Subcutaneous abdominal adipose tissue (tissue), 5 donors: ENCODE measurements around the gene SOAT1.
"Not testable (repeated sequence)": the region's sequence is repeated elsewhere in the genome, so short reads cannot be mapped to it uniquely, and the experiment has no call there.

Source experiments
- H3K27ac ChIP-seq: one replicate; pipeline ENCODE4 v1.7.0; 2013; ENCODE audit warnings: low read depth, mild to moderate bottlenecking, inconsistent platforms, low read length, moderate library complexity
- H3K27me3 ChIP-seq, 5 donors: one replicate each; pipeline ENCODE4 v1.7.0; 2013; ENCODE audit warnings: low read length in 5 of 5, inconsistent platforms in 1 of 5; ENCODE audit not compliant: control insufficient read depth in 5 of 5, insufficient read depth in 4 of 5
- H3K36me3 ChIP-seq, 5 donors: one replicate each; pipeline ENCODE4 v1.7.0; 2013; ENCODE audit warnings: low read length in 5 of 5; ENCODE audit not compliant: control insufficient read depth in 5 of 5, insufficient read depth in 5 of 5
- H3K4me1 ChIP-seq, 5 donors: one replicate each; pipeline ENCODE4 v1.7.0; 2013; ENCODE audit warnings: low read length in 5 of 5, mild to moderate bottlenecking in 3 of 5, moderate library complexity in 1 of 5; ENCODE audit not compliant: control insufficient read depth in 5 of 5, insufficient read depth in 5 of 5
- H3K4me3 ChIP-seq, 5 donors: one replicate each; pipeline ENCODE4 v1.7.0; 2013; ENCODE audit warnings: low read length in 5 of 5, low read depth in 1 of 5
- H3K9ac ChIP-seq, 5 donors: one replicate each; pipeline ENCODE4 v1.7.0; 2013; ENCODE audit warnings: low read length in 5 of 5, mild to moderate bottlenecking in 4 of 5, moderate library complexity in 3 of 5
- H3K9me3 ChIP-seq, 5 donors: one replicate each; pipeline ENCODE4 v1.7.0; 2013; ENCODE audit warnings: low read length in 5 of 5; ENCODE audit not compliant: control insufficient read depth in 5 of 5
- donor health status: healthy.
- donor health status: healthy.
- donor health status: healthy.
- donor health status: healthy.
- donor health status: healthy.

SOAT1 gene

DNA sequence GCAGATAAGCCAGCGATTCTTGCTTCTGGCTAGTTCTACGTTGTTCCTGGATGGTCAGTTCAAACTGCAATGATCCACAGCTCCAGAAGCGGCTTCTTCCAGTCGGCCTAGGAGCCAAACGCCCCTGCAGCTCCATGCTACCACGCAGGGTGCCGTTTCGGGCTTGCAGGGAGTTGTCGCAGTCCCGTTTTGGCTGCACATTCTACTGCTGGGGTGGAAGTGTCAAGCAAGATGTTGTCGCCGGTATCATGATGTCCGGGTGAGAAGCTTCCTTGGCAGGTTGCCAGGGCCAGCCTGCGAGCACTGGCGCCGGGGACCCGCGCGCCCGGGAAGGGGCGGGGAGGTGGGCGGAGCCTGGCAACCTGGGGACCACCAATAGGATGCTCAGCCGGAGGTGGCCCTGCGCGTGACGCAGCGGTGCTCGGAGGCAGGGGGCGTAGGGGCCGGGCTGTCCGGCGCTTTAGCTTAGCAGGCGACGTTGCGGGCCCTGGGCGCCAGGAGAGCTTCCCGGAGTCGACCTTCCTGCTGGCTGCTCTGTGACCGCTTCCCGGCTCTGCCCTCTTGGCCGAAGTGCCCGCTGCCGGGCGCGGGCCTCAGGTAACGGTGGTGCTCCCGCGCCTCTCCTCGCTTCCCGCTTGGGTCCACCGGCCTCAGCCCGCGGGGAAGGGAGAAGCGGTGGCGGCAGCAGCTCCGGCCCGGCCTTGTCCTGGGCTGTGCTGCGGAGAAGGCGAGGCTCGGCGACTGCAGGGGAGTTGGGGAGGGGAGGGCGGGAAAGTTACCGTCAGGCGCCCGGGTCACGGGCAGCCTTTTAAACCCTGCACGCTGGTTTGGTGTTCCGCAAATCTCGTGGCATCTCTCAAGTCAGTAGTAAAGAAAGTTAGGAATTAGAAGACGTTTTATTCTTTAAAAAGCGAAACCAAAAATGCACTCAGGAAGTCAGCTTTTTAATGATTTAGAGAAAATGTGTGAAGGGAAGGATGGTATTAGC lies at the start of gene SOAT1:
SOAT1 (plus strand) TSS at position 458 of the 988 bp plus-strand sequence. CDS start 8,888 bp downstream, outside the sequence.
- H3K36me3 ChIP-seq: no peaks in the 10 kb centered on the region
- peaks cover 3 to 38% (median 16%) of the 10 kb centered on the region in 5 donors for H3K4me1 ChIP-seq
- H3K27me3 ChIP-seq: no peaks in the 10 kb centered on the region
- no peaks in the 10 kb centered on the region for H3K9me3 ChIP-seq
- H3K4me3 ChIP-seq: peak within 1 kb of the TSS; percentile 75 to 87 (median 81)
- peak within 1 kb of the TSS; percentile 84 for H3K27ac ChIP-seq
- H3K9ac ChIP-seq: peak within 1 kb of the TSS; percentile 77 to 89 (median 83)

DNA sequence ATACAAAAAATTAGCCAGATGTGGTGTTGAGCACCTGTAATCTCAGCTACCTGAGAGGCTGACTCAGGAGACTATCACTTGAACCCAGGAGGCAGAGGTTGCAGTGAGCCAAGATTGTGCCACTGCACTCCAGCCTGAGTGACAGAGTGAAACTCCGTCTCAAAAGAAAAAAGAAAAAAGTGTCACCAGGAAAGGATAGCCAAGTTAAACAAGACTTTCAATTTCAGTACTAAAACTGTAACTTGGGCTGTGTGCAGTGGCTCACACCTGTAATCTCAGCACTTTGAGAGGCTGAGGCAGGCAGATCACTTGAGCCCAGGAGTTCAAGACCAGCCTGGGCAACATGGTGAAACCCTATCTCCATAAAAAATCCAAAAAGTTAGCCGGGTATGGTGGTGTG lies 48.2 kb upstream of the SOAT1 start:
- H3K9ac ChIP-seq, H3K9me3 ChIP-seq, H3K27me3 ChIP-seq, H3K4me1 ChIP-seq, H3K27ac ChIP-seq, H3K36me3 ChIP-seq, H3K4me3 ChIP-seq: not testable (repeated sequence)

DNA sequence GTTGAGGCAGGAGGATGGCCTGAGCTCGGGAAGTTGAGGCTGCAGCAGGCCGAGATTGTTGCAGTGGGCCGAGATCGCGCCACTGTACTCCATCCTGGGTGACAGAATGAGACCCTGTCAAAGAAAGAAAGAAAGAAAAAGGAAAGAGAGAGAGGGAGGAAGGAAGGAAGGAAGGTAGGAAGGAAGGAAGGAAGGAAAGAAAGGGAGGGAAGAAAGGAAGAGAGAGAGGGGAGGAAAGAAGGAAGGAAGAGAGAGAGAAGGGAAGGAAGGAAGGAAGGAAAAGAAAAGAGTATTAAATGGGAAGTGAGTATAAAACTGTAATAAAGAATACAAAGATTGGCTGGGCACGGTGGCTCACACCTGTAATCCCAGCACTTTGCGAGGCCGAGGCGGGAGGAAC lies 45.7 kb upstream of the SOAT1 start:
- H3K4me1 ChIP-seq: peaks cover 0 to 7% (median 0%) of the 10 kb centered on the region in 5 donors
- no peaks in the 10 kb centered on the region for H3K36me3 ChIP-seq
- H3K9ac ChIP-seq: no peak overlapping the region
- H3K27me3 ChIP-seq: no peaks in the 10 kb centered on the region
- no peak overlapping the region for H3K4me3 ChIP-seq
- no peak overlapping the region for H3K27ac ChIP-seq
- H3K9me3 ChIP-seq: no peaks in the 10 kb centered on the region

DNA sequence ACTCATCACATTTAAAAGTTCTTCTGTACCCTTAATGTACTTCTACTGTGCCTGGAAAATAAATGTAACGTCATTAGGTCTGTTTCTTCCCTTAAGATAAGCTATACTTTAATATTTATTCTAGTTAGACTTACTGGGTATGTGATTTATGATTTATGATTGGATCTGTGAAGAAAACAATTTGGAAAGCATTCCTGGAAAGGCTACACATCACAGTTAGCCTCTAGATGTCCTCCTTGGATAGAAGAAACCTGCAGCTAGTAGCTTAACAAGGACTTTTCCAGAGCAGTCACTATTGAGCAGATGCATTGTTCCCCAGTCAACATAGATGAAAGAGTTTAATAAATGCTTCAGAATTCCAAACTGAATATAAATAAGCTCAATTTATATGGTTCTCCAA lies 41.9 kb upstream of the SOAT1 start:
- Histone ChIP-seq H3K4me1 (peaks cover 0 to 7% (median 0%) of the 10 kb centered on the region in 5 donors), H3K27ac (no peak overlapping the region), H3K27me3 (no peaks in the 10 kb centered on the region), H3K4me3 (no peak overlapping the region), H3K36me3 (no peaks in the 10 kb centered on the region), H3K9me3 (no peaks in the 10 kb centered on the region), H3K9ac (no peak overlapping the region)

DNA sequence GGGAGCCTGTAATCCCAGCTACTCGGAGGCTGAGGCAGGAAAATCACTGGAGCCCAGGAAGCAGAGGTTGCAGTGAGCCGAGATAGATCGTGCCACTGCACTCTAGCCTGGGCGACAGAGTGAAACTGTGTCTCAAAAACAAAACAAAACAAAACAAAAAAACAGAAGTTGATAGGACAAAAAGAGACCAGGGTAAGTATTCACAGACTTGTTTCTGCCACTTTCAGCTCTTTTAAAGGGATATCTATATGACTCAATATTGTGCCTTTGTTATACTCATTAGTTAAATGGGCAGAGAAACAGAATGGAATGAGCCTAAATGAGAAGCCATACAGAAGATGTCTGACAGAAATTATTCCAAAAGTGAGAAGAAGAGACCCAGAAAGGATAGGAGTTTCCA lies 41.0 kb upstream of the SOAT1 start:
- peaks cover 0 to 7% (median 0%) of the 10 kb centered on the region in 5 donors for H3K4me1 ChIP-seq
- H3K9ac ChIP-seq: no peak overlapping the region
- no peak overlapping the region for H3K27ac ChIP-seq
- H3K9me3 ChIP-seq: no peaks in the 10 kb centered on the region
- H3K27me3 ChIP-seq: no peaks in the 10 kb centered on the region
- H3K4me3 ChIP-seq: no peak overlapping the region
- H3K36me3 ChIP-seq: no peaks in the 10 kb centered on the region

DNA sequence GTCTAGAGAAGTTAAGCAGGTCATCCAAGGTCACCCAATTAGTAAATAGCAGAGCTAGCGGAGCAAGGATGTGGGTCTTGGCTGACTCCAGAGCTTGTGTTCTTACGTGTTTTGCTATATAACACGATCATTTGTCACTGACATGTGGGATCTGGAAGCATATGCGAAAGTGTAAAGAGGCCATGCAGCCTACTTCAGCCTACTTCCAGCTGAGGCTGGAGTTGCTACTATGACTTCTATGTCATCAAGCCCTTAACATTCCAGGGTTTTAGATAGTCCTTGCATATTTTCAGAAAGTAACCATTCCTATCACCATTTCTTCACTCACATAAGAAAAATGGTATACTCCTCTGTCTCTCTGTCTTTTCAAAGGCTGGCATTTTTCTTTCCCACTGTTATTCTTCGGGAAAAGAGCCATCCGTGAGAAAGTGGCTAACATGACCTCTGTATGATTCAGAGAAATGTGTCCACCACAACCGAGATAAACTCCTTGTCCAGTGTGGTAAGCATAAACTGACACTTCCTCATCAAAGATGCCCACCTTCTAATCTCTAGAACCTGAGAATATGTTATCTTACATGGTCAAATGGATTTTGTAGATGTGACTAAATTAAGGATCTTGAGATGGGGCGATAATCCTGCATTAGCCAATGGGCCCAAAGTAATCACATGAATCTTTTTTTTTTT lies 40.2 kb upstream of the SOAT1 start:
- Histone ChIP-seq H3K4me3 (no peak overlapping the region), H3K9me3 (no peaks in the 10 kb centered on the region), H3K9ac (no peak overlapping the region), H3K4me1 (peaks cover 0 to 7% (median 0%) of the 10 kb centered on the region in 5 donors), H3K27me3 (no peaks in the 10 kb centered on the region), H3K27ac (no peak overlapping the region), H3K36me3 (no peaks in the 10 kb centered on the region)

DNA sequence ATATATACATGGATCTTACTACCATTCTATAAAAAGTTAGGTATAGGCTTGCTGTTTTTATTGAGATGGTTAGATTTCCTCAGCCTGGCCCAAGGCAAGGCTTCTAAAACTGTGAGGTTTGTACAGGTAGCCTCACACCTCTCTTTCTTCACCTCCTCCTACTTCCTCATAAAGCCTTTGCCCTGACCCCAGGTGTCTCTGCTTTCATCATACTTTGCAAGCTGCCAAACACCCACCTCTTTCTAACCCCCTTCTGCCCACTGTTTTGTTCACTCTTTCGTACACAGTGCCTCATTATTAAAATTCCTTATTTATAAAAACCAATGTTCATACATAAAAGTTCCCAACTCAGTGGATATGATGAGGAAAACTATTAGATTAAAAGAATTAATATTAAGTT lies 31.4 kb upstream of the SOAT1 start:
- Histone ChIP-seq H3K36me3 (no peaks in the 10 kb centered on the region), H3K4me1 (no peaks in the 10 kb centered on the region), H3K9me3 (no peaks in the 10 kb centered on the region), H3K27ac (no peak overlapping the region), H3K27me3 (no peaks in the 10 kb centered on the region), H3K9ac (no peak overlapping the region), H3K4me3 (no peak overlapping the region)

DNA sequence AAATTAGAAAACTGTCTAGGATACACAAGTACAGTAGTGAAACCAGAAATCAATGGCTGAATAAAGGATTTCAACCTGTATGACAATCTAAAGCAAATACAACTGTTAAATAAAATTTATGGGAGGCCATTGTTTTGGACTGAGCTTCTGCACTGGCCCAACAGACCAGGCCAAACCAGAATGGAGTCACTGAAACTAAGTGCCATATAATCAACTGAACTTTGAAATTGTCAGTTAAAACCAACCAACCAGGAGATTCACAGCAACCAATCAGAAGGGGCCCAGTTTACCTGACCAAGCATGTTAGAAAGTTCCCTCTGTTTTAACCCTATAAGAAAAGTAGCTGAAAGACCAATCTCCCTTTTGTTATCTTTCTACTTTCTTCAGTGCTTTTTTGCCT lies 30.5 kb upstream of the SOAT1 start:
- no peaks in the 10 kb centered on the region for H3K4me1 ChIP-seq
- H3K27ac ChIP-seq: no peak overlapping the region
- no peaks in the 10 kb centered on the region for H3K36me3 ChIP-seq
- no peak overlapping the region for H3K9ac ChIP-seq
- H3K9me3 ChIP-seq: no peaks in the 10 kb centered on the region
- no peak overlapping the region for H3K4me3 ChIP-seq
- H3K27me3 ChIP-seq: no peaks in the 10 kb centered on the region

DNA sequence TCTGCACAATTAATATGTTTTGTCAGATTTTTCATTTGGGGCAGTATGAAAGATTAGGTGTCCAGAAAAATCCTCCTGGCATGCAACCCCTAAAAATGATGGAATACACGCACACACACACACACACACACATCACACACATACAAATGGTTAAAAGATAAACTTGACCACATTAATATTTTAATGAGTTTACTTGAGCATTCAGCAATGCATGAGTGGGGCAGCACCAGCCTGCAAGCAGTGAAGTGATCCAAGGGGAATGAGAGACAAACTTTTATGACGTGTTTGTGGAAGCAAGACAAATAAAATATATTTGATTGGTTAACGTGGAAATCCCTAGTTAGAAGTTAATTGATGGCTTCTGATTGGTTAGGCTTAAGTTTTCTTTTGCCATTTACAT lies 29.1 kb upstream of the SOAT1 start:
- no peaks in the 10 kb centered on the region for H3K9me3 ChIP-seq
- H3K27ac ChIP-seq: no peak overlapping the region
- H3K27me3 ChIP-seq: no peaks in the 10 kb centered on the region
- no peak overlapping the region for H3K9ac ChIP-seq
- no peaks in the 10 kb centered on the region for H3K4me1 ChIP-seq
- H3K36me3 ChIP-seq: no peaks in the 10 kb centered on the region
- no peak overlapping the region for H3K4me3 ChIP-seq

DNA sequence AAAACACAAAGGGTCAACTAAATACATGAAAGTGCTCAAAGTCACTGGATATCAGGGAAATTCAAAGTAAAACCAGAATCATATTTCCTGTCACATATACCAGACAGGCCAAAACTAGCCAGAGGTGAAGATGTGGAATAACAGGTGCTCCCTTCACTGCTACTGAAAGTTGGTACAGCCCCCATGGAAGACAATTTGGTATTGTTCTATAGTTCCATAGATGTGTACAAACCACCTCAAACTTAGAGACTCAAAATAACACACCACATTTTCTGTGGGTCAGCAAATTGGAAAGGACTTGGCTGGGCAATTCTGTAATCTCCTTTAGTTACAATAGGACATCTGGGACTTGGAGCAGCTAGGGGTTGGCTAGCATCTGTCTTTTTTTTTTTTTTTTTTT lies 24.5 kb upstream of the SOAT1 start:
- Histone ChIP-seq H3K27me3 (no peaks in the 10 kb centered on the region), H3K4me3 (no peak overlapping the region), H3K27ac (no peak overlapping the region), H3K36me3 (no peaks in the 10 kb centered on the region), H3K9ac (no peak overlapping the region), H3K9me3 (no peaks in the 10 kb centered on the region), H3K4me1 (peaks cover 0 to 5% (median 0%) of the 10 kb centered on the region in 5 donors)
